ENCODE data around the gene NCAPH2. TPM values are rescaled to one million over a fixed set of nuclear protein-coding genes. Genes with fewer than 3 reads are reported as not detected.

Gene NCAPH2
- total RNA-seq, 2 donors from 2014 or later: 120 to 141 TPM

DNA sequence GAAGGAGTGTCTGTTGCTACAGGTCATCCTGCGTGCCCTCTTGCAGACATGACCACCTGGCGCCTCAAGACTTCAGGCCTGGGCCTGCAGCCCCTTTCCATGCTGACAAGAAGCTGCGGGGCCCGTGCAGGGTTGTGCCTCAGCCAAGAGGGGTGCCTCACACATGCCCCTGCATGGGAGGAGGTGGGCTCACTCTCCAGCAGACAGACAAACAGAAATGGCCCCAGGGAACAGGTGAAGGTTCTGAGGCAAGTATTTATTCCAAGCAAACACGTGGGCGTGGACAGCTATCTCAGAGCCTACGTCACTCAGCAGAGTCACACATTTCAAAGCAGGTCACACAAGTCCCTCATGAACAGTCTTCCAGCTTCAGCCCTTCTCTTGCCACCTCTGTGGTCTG, 60.6 kb downstream of the NCAPH2 start:
- Mint-ChIP-seq H3K4me1 (ENCODE audit: low read depth) (peaks cover under 1% of the 10 kb centered on the region), H3K9me3 (no peaks in the 10 kb centered on the region), H3K27me3 (ENCODE audit: low read depth) (no peaks in the 10 kb centered on the region), H3K36me3 (ENCODE audit: insufficient read depth in 2 of 2) (peaks cover 0 to 3% of the 10 kb centered on the region in 2 donors), H3K27ac (no peak overlapping the region), H3K4me3 (no peak overlapping the region)
- ATAC-seq (replicated peaks in 1 of 2) (no peak), DNase-seq (no peak)

DNA sequence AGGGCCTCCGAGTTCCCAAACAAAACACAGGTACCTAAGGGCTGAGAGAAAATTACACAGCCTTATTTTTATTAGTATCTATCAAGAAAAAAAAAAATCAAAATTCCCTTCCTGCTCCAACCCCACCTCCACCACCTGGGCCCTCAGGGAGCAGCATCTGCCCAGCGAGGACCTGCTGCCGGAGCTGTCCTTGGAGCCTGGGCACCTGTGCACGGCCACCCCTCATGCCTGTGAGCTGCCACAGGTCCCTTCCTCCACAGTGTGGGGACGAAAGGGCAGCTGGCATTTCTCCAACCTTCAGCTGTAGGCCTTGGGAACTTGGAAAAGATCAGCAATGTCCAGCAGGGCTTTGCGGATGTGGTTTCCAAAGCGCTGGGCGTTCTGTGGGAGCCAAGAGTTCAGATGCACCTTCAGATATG, 61.0 kb downstream of the NCAPH2 start:
- no peak for DNase-seq
- Mint-ChIP-seq H3K27me3 (ENCODE audit: low read depth) (no peaks in the 10 kb centered on the region), H3K36me3 (ENCODE audit: insufficient read depth in 2 of 2) (peaks cover 0 to 3% of the 10 kb centered on the region in 2 donors), H3K9me3 (no peaks in the 10 kb centered on the region), H3K4me1 (ENCODE audit: low read depth) (no peaks in the 10 kb centered on the region), H3K4me3 (no peak overlapping the region), H3K27ac (no peak overlapping the region)
- no peak for ATAC-seq (replicated peaks in 1 of 2)

DNA sequence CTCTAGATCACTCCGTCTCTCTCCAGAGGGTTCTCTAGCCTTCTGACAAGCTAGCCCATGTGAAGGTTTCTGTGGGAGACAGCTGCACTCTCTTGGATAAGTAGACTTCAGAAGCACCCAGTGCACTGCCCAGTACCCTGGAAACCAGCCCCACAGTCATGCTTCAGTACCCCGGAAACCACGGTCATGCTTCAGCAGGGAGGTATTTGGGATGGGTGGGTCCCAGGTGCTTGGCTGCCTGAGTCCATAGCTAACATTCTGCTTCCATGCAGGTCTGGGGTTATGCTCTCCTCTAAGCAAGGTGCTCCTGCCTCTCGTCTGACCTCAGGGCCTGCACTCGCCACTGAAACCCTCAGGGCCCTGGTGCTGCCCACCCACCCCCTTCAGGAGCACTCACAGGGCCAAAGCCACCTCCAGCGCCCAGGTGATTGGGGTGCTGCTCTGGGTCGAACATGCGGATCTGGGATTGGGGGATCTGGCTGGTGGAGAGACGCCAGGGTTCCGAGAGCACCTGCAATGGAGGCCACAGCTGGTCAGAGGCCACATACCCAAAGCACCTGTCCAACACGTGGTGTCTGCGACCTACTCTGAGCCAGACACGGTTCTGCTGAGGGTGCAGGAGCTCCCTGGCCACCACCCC, 62.0 kb downstream of the NCAPH2 start:
- Mint-ChIP-seq H3K27ac (no peak overlapping the region), H3K9me3 (no peaks in the 10 kb centered on the region), H3K4me3 (no peak overlapping the region), H3K27me3 (ENCODE audit: low read depth) (no peaks in the 10 kb centered on the region), H3K4me1 (ENCODE audit: low read depth) (no peaks in the 10 kb centered on the region), H3K36me3 (ENCODE audit: insufficient read depth in 2 of 2) (peaks cover 0 to 3% of the 10 kb centered on the region in 2 donors)
- ATAC-seq (replicated peaks in 1 of 2): no peak
- DNase-seq: no peak

DNA sequence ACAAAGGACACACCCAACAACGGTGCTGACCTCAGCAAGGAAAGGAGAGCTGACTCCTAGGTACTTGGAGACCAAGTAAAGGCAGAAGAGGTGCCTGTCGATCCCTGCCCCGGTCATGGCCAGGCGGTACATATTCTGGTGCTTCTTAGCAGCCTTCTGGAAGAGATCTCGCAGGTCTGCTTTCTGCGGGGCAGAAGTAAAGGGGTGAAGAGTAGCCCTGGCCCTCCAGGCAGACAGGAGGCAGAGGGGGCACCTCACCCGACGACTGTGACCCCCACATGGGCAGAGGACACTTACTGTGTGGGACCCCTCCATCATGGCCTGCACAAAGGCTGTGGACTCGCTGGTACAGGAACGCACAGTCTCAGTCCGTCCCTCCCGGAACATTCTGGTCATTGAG, 62.8 kb downstream of the NCAPH2 start:
- DNase-seq (no peak), ATAC-seq (replicated peaks in 1 of 2) (no peak)
- Mint-ChIP-seq H3K9me3 (no peaks in the 10 kb centered on the region), H3K36me3 (ENCODE audit: insufficient read depth in 2 of 2) (peaks cover 0 to 5% of the 10 kb centered on the region in 2 donors), H3K4me3 (no peak overlapping the region), H3K4me1 (ENCODE audit: low read depth) (no peaks in the 10 kb centered on the region), H3K27ac (no peak overlapping the region), H3K27me3 (ENCODE audit: low read depth) (no peaks in the 10 kb centered on the region)

DNA sequence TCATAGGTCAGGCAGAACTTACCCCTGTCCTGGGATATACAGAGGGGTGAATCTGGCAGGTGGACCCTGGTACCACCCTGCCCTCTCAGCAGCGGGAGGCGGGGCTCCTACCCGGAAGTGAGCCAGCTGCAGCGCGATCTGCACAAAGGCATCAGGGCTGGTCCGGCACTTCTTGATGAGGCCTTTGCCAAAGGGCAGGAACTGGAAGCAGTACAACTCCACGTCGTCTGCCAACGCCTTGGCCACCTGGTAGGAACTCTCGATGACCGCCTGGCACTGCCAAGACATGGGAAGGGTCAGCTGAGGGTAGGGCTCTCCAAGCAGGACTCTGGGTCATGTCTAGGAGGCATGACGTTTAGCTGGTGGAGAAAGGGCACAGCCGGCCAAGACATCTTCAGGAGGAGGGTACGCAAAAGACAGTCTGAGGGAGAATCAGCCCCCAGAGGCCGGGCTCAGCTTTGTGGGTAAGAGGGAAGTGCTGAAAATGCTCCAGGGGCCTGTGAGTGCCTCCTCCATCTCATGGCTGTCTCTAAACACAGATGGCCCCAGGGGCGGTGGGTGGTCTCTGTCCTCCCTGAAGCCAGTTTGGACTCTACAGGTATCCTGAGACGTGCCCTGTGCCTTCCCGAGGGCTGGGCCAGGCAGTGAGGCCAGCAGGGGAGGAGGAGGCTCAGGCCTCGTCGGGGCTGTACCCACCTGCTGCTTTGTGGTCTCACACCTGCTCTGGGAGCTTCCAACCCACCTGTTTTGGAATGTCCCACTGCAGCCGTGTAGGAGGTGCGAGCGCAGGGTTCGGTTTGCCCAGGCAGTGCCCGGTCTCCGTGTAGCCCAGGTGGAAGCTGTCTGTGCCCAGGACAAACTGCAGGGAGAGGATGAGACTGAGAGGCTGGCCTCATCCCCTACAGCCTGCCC, 63.5 kb downstream of the NCAPH2 start:
- Mint-ChIP-seq H3K9me3 (no peaks in the 10 kb centered on the region), H3K27ac (no peak overlapping the region), H3K4me3 (no peak overlapping the region), H3K36me3 (ENCODE audit: insufficient read depth in 2 of 2) (peaks cover 0 to 5% of the 10 kb centered on the region in 2 donors), H3K4me1 (ENCODE audit: low read depth) (no peaks in the 10 kb centered on the region), H3K27me3 (ENCODE audit: low read depth) (no peaks in the 10 kb centered on the region)
- no peak for ATAC-seq (replicated peaks in 1 of 2)
- no peak for DNase-seq

DNA sequence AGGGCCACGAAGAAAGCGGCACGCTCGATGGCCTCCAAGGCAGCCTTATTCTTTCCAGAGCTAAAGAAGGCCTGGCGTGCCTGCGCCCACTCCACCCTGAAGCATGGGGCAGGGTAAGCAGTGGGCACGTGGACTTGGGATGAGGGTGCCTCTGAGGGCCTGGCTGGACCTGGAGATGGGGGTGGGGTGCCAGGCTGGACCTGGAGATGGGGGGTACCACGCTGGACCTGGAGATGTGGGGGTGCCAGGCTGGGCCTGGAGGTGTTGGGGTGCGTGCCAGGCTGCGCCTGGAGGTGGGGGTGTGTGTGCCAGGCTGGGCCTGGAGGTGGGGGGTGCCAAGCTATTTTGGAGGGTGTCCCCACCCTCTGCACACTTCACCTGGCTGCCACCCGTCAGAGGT, 64.9 kb downstream of the NCAPH2 start:
- H3K36me3 Mint-ChIP-seq (ENCODE audit: insufficient read depth in 2 of 2): peaks cover 0 to 8% of the 10 kb centered on the region in 2 donors

DNA sequence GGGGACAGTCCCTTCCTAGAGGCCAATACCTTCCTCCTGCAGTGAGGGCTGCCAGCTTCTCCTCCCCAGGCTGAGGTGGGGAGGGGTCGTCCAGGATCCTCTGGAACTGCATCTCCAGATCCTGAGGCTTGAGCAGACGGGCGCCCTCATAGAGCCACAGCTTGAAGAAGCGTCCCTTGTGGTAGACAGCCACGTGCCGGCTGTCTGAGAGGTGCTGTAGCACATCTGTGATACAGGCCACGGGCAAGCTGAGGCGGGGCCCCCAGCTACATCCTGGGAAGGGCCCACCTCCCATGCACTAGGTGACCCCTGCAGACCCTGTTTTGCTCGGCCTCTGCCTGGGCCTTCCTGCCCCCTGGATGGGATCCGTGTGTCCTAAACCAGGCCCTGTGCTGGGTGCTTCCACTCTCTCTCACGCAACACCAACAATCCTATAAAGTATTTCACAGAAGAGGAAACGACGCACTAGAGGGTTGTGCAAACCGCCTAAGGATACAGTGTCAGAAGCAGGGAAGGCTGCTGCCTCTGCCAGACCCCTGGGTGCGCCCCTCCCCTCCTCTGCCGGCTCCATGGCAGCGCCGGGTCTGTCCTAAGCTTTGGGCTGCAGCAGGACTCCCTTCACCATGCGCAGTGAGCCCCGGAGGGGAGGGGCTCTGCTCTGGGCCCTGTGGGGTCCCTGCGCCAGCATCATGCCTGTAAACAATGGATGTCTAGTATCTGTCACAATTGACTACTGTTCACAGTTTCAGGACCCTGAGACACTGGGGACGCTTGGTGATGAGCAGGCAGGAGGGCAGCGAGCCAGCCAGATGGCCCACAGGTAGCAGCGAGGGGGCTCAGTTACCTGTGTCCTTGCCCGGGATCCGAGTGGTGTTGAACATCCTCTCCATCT, 65.7 kb downstream of the NCAPH2 start:
- no peak for ATAC-seq (replicated peaks in 1 of 2)
- H3K36me3 Mint-ChIP-seq (ENCODE audit: insufficient read depth in 2 of 2): peaks cover 0 to 8% of the 10 kb centered on the region in 2 donors
- H3K27me3 Mint-ChIP-seq (ENCODE audit: low read depth): no peaks in the 10 kb centered on the region
- H3K4me1 Mint-ChIP-seq (ENCODE audit: low read depth): no peaks in the 10 kb centered on the region
- no peak overlapping the region for H3K27ac Mint-ChIP-seq
- H3K9me3 Mint-ChIP-seq: no peaks in the 10 kb centered on the region
- no peak overlapping the region for H3K4me3 Mint-ChIP-seq
- DNase-seq: no peak

More for the DNA sequence above, 64.9 kb downstream of the NCAPH2 start:
- H3K27ac Mint-ChIP-seq: no peak overlapping the region
- ATAC-seq (replicated peaks in 1 of 2) (no peak), DNase-seq (no peak)
- no peaks in the 10 kb centered on the region for H3K9me3 Mint-ChIP-seq
- no peak overlapping the region for H3K4me3 Mint-ChIP-seq
- H3K27me3 Mint-ChIP-seq (ENCODE audit: low read depth): no peaks in the 10 kb centered on the region
- no peaks in the 10 kb centered on the region for H3K4me1 Mint-ChIP-seq (ENCODE audit: low read depth)

DNA sequence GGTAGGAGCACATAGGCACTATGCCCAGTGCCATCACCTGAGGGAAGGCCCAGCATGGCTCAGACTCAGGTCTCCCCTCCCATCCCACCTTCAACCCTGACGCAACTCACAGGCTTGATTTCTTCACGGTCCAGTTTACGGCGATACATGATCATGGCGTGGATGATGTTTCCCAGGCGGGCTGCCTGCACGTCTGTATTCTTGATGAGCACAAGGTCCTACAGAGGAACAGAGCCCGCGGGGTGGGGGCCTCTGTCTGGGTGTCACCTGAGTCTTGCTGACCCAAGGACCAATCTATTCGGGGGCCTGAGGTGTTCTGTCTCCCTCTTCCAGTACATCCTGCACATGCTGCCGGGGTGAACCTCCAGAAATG, 66.3 kb downstream of the NCAPH2 start:
- ATAC-seq (replicated peaks in 1 of 2): no peak
- H3K9me3 Mint-ChIP-seq: no peaks in the 10 kb centered on the region
- no peak overlapping the region for H3K4me3 Mint-ChIP-seq
- H3K27ac Mint-ChIP-seq: no peak overlapping the region
- peaks cover under 1 to 8% of the 10 kb centered on the region in 2 donors for H3K36me3 Mint-ChIP-seq (ENCODE audit: insufficient read depth in 2 of 2)
- no peak for DNase-seq
- peaks cover 1% of the 10 kb centered on the region for H3K4me1 Mint-ChIP-seq (ENCODE audit: low read depth)
- no peaks in the 10 kb centered on the region for H3K27me3 Mint-ChIP-seq (ENCODE audit: low read depth)

Other genes with a start within 250 kb of the NCAPH2 start
- gene MAPK12, start 246.5 kb upstream of the NCAPH2 start, total RNA-seq: 10 to 100 TPM in 1 of 2 donors, 1 to 10 TPM in 1; 8.5 to 11.5 TPM
- gene MAPK11, start 237.8 kb upstream of the NCAPH2 start, total RNA-seq: 10 to 100 TPM; 16.6 to 27.1 TPM
- 10 to 100 TPM; 30.2 to 34.0 TPM for gene PLXNB2, start 200.6 kb upstream of the NCAPH2 start, total RNA-seq
- gene DENND6B, start 181.2 kb upstream of the NCAPH2 start, total RNA-seq: 1 to 10 TPM; 6.4 to 8.5 TPM
- 10 to 100 TPM; 45.6 to 51.3 TPM for gene PPP6R2, start 164.9 kb upstream of the NCAPH2 start, total RNA-seq
- 100 to 1,000 TPM; 108 to 114 TPM for gene SBF1, start 33.2 kb upstream of the NCAPH2 start, total RNA-seq
- gene ADM2, start 26.7 kb upstream of the NCAPH2 start, total RNA-seq: 10 to 100 TPM; 25.5 to 28.8 TPM
- 1 to 10 TPM; 3.4 to 5.2 TPM for gene MIOX, start 21.4 kb upstream of the NCAPH2 start, total RNA-seq
- 10 to 100 TPM; 64.8 to 64.9 TPM for gene LMF2, start 522 bp upstream of the NCAPH2 start, total RNA-seq
- gene SCO2, start 17.4 kb downstream of the NCAPH2 start, total RNA-seq: 1 to 10 TPM; 8.3 to 8.5 TPM
- 100 to 1,000 TPM in 1 of 2 donors, 10 to 100 TPM in 1; 71.5 to 101 TPM for gene TYMP, start 21.8 kb downstream of the NCAPH2 start, total RNA-seq
- 10 to 100 TPM; 45.5 to 49.1 TPM for gene KLHDC7B, start 37.7 kb downstream of the NCAPH2 start, total RNA-seq
- gene SYCE3, start 54.7 kb downstream of the NCAPH2 start, total RNA-seq: 1 to 10 TPM; 1.7 TPM
- 10 to 100 TPM; 85.3 to 88.0 TPM for gene CPT1B, start 70.2 kb downstream of the NCAPH2 start, total RNA-seq
- gene CHKB, start 74.6 kb downstream of the NCAPH2 start, total RNA-seq: 100 to 1,000 TPM in 1 of 2 donors, 10 to 100 TPM in 1; 95.6 to 110 TPM
- gene MAPK8IP2, start 92.6 kb downstream of the NCAPH2 start, total RNA-seq: under 1 TPM; 0.60 to 0.62 TPM
- 10 to 100 TPM; 19.8 to 26.8 TPM for gene ARSA, start 119.9 kb downstream of the NCAPH2 start, total RNA-seq
- gene SHANK3, start 164.6 kb downstream of the NCAPH2 start, total RNA-seq: under 1 TPM; 0.19 to 0.24 TPM
- gene ACR, start 230.0 kb downstream of the NCAPH2 start, total RNA-seq: not detected